Hematopoietic multipotent progenitor cell (in vitro differentiated cells): ENCODE data around the gene SEMA4F. TPM values are rescaled to one million over a fixed set of nuclear protein-coding genes. Genes with fewer than 3 reads are reported as not detected.

ENCODE experiments used
- DNase-seq, 3 donors: peaks; one replicate each; pipeline ENCODE4 v3.0.0-alpha.2; 2011 to 2015; ENCODE audit warnings: low read depth in 2 of 3, low spot score in 2 of 3
- total RNA-seq: library from RNA; depleted of rRNA; stranded (reverse); fragments of >200 nt; gene quantifications from one replicate; pipeline ENCODE4 v1.2.3, GENCODE V29; 2012

Gene SEMA4F
- total RNA-seq, 1 donor, result 4.8 TPM

GRCh38 chr2:74659462-74659861 lies 5.4 kb downstream of the SEMA4F start:
- DNase-seq, result no peak

GRCh38 chr2:74668087-74668486 lies 14.0 kb downstream of the SEMA4F start:
- DNase-seq, result no peak

GRCh38 chr2:74670263-74670662 lies 16.2 kb downstream of the SEMA4F start:
- DNase-seq, result no peak

- no peak for DNase-seq
Observed at GRCh38 chr2:74671479-74671878, 17.4 kb downstream of the SEMA4F start.

GRCh38 chr2:74673826-74674528 lies 19.9 kb downstream of the SEMA4F start:
- DNase-seq, result no peak

- no peak for DNase-seq
Observed at GRCh38 chr2:74675090-74675489, 21.0 kb downstream of the SEMA4F start.

- no peak for DNase-seq
Observed at GRCh38 chr2:74676331-74676730, 22.3 kb downstream of the SEMA4F start.

- DNase-seq, result no peak
Observed at GRCh38 chr2:74679615-74680014, 25.6 kb downstream of the SEMA4F start.

DNA sequence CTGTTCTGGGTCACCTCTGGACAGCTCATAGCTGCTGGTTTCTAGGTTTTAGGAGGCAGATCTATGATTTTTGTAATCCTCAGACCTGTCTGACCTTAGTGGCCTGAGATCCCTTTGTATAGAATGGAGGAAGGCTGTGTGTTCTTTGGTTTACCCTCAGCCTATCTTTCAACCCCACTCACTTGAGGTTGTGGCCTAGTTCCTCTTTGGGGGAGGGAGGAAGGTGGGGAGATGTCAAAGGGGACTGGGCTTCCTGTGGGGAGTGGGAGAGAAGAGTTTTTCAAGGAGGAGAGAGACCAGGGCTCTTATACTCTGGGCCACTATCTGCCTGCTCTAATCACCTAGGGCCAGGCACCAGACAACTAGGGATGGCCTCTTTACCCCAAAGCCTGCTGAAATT lies 28.5 kb downstream of the SEMA4F start:
- peak in 2 of 3 donors; percentile 7 to 52 for DNase-seq

DNA sequence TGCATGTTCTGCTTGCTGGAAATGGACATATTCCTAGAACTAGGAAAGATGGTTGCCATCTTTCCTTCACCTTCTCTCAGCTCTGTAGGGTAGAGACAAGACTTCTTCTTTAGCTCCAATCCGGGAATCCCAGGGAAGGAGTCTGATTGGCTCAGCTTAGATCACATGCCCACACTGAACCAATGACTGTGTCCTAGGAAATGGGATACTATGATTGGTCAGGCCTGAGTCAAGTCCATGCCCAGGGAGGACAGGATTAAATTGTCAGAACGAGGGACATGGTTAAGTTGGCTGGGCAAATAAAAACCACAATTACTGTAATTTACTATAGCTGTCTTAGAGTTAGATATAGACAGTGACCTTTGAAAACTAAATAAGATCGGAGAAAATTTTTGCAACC lies 31.4 kb downstream of the SEMA4F start:
- no peak for DNase-seq

DNA sequence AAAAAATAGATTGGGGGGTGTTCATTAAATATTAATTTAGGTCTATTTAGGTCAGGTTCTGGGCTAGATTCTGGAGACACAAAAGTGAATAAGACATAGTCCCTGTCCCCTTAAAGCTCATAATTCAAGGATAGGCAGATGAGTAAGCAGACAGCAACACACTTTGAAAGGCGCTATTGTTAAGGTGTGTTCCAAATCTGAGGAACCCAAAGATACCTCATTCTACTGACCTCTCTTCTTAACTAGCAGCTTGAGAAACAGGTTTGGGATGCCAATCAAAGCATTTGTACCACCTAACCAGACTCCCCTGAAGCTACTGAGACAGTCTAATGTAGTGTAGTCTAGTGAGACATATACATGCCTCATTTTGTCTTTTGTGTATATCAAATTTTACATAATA lies 34.8 kb downstream of the SEMA4F start:
- DNase-seq, result no peak

GRCh38 chr2:74689671-74690070 lies 35.6 kb downstream of the SEMA4F start:
- no peak for DNase-seq

- peak in 2 of 3 donors; percentile 45 to 74 for DNase-seq
Observed at GRCh38 chr2:74690571-74690970, 36.5 kb downstream of the SEMA4F start.

- no peak for DNase-seq
Observed at GRCh38 chr2:74691929-74692328, 37.9 kb downstream of the SEMA4F start.

DNA sequence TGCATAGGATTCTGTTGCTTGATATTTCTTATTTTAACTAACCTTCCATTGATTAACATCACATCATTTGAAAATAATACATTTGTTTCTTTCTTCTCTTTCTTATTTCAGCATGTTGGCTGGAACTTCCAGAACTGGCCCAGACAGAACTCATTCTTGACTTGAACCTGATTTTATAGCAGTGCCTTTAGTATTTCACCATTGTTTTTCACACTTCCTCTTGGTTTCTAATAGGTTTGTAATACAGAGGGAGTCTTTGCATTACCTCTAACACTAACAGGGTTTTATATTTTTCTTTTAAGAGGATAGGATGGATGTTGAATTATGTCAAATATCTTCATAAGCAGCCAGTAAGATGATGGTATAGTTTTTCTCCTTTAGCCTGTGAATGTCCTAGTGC lies 39.2 kb downstream of the SEMA4F start:
- no peak for DNase-seq

DNA sequence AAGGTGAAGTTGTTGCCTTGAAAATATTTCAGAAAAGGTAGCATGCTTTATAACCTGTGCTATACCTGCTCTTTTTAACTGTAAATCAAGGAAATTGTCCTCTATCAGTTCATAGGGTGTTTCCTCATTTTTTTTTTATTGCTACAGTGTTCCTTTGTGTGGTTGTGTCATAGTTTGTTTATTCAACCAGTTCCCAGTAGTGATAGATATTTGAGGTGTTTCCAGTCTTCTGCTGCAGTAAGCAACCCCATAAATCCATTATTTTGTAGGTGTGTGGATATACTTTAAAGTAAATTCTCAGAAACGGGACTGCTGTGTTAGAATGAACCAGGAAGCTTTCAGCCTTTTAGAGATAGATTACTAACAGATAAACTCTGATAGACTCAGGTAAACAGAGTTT lies 39.6 kb downstream of the SEMA4F start:
- no peak for DNase-seq

DNA sequence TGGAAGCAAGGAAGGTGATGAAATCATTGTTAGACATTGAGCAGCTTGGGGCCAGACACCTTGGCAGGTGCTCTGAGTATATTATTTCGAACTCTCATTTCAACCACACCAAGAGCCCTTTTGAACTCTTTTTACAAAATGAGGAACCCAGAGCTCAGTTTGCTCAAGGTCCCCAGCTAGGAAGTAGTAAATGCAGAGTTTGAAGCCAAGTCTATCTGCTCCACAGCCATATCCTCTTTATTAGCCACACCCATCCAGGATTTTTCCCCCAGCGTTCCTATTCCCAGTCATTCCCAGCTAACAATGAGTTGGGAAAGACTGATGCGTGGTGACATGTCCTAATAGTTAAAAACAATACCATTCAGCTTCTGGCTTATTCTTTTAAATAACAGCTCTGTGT lies 40.2 kb downstream of the SEMA4F start:
- DNase-seq, result peak in 1 of 3 donors; percentile 29

DNA sequence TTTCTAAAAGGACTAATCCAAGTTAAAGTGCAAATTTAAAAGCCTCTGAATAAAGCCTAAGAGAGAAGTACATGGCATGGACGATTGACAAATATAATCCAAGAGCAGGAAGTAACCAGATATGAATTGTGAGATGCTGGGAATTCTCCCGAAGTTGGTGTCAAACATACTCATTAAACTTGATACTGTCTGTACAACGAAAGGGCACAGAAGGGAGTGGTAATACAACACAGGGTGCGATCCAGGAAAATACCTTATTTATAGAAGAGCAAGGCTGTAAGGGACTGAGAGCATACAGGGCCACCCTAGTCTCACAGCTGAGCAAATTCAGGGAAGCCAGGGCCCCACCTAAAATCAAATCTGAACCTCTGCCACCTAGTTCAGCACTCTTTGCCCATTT lies 41.6 kb downstream of the SEMA4F start:
- DNase-seq, result no peak

GRCh38 chr2:74696829-74697228 lies 42.8 kb downstream of the SEMA4F start:
- no peak for DNase-seq

DNA sequence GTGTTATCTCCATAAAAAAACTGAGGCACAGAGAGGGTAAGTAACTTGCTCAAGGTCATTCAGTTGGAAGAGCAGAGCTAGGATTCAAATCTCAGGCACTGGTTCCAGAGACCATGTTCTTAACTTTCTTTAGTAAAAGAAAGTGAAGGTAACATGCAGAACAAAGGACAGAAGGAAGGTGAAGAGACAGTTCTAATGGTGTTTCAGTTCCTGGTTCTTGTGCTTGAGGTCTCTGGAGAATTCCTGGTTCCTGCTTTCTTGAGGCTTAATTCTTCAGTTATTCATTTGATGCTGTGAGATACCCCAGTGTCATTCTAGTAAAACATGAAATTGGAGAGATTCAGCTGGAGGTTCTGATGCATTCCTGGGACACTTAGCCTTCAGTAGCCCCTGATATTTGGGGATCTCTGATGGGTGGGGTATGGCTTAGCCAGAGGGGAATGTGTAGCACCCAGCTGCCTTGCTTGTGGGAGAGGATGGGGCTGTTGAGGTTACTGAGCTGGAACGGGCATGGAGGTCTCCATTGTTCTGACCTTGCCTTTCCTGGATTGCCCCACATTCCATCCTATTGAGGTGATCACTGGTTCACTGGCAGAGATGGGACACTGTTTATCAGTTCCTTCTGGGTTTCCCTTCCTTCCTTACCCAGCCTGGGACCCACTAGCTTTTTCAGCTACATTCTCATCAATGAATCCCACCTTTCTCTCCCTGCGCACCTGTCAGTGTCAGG lies 46.8 kb downstream of the SEMA4F start:
- DNase-seq, result no peak

GRCh38 chr2:74702001-74702715 lies 48.1 kb downstream of the SEMA4F start:
- no peak for DNase-seq

- no peak for DNase-seq
Observed at GRCh38 chr2:74703373-74703772, 49.3 kb downstream of the SEMA4F start.
